ENCODE data around the gene CHTF8.

DNA sequence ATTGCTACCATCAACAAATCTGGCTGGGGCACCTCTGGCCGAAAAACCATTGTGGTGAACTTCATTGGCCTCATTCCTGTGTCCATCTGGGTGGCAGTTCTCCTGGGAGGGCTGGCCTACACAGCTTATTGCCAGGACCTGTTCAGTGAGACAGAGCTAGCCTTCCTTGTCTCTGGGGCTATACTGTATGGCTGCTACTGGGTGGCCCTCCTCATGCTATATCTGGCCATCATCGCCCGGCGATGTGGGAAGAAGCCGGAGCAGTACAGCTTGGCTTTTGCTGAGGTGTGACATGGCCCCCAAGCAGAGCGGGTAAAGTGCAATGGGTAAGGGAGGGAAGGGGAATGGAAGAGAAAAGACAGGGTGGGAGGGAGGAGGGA, 17.4 kb downstream of the CHTF8 start:
- no peak for TF ChIP-seq GATA2 (IDR thresholded peaks at IDR 0.05; ENCODE audit: low read depth, low read length)
- no peak for TF ChIP-seq GATA3 (IDR thresholded peaks at IDR 0.05; ENCODE audit: low read depth, low read length)

All from SH-SY5Y (cell line).